Upper lobe of left lung (tissue), 6 donors: ENCODE measurements around the gene PEA15. TPM values are rescaled to one million over a fixed set of nuclear protein-coding genes. Genes with fewer than 3 reads are reported as not detected.

ENCODE experiments used
- ATAC-seq, 2 donors: fragments of 200-7000 bp; cut with Tn5 transposase; one replicate each; pipeline ENCODE4 v1.9.1; 2022; ENCODE audit warnings: mild to moderate bottlenecking in 2 of 2, moderate library complexity in 2 of 2; ENCODE audit not compliant: low FRiP score in 2 of 2
- DNase-seq, 2 donors: peaks; one replicate each; pipeline ENCODE4 v3.0.0-alpha.2; 2019 to 2020
- H3K27ac ChIP-seq, 4 donors: fragments of 200-600 bp; sonication (generic); one replicate each; pipeline ENCODE4 v1.5.1; 2016 to 2019
- H3K27me3 ChIP-seq, 4 donors: fragments of 200-600 bp; sonication (generic); one replicate each; pipeline ENCODE4 v1.5.1; 2017 to 2019
- H3K36me3 ChIP-seq, 4 donors: fragments of 200-600 bp; sonication (generic); one replicate each; pipeline ENCODE4 v1.5.1; 2016 to 2019
- H3K4me1 ChIP-seq, 4 donors: fragments of 200-600 bp; sonication (generic); one replicate each; pipeline ENCODE4 v1.5.1; 2018 to 2019
- H3K4me3 ChIP-seq, 4 donors: fragments of 200-600 bp; sonication (generic); one replicate each; pipeline ENCODE4 v1.5.1; 2017 to 2019; ENCODE audit warnings: mild to moderate bottlenecking in 2 of 4, moderate library complexity in 1 of 4
- H3K9me3 ChIP-seq, 4 donors: fragments of 200-600 bp; sonication (generic); one replicate each; pipeline ENCODE4 v1.5.1; 2018 to 2019
- EP300 ChIP-seq, 4 donors: sonication (generic); formaldehyde crosslinking; IDR thresholded peaks; one replicate each; pipeline ENCODE4 v1.5.1; 2017; ENCODE audit warnings: antibody characterized with exemption in 4 of 4, control low read depth in 2 of 4
- POLR2A ChIP-seq, 4 donors: fragments of 450-650 bp; IDR thresholded peaks; one replicate each; pipeline ENCODE4 v1.5.1; 2016 to 2017; ENCODE audit warnings: antibody characterized with exemption in 4 of 4, mild to moderate bottlenecking in 2 of 4
- POLR2AphosphoS5 ChIP-seq, 2 donors: sonication (generic); formaldehyde crosslinking; IDR thresholded peaks; one replicate each; pipeline ENCODE4 v1.5.1; 2017; ENCODE audit warnings: antibody characterized with exemption in 2 of 2
- WGBS, 2 donors: methylation state at CpG; one replicate each; pipeline ENCODE4 v1.1.5; 2017 to 2018; 5-methylcytosine and 5-hydroxymethylcytosine counted together
- total RNA-seq, 6 donors: library from RNA; depleted of rRNA in 4 of 6; stranded (reverse); fragments of >200 nt in 4 of 6; gene quantifications; one replicate each; pipeline versions ENCODE4 v1.1.0 to v1.2.1, GENCODE V29; 2016 to 2021
- TF ChIP-seq, protein P1 (sequence below), 6 experiments: fragments of 450-650 bp in 4 of 6; fragments of 200-600 bp in 2 of 6; sonication (generic) in 2 of 6; IDR thresholded peaks; one replicate each; pipeline ENCODE4 v1.5.1; 2016 to 2019; ENCODE audit warnings: antibody characterized with exemption in 6 of 6
- donor health status: DM: no; HTN: no; CAD: no; lungs with moderate emphysema.
- donor health status: DM: no; HTN: yes; CAD: no; lungs with severe emphysema.

Gene PEA15
- total RNA-seq, 6 donors from 2014 or later: 30.4 to 174 (median 67.9) TPM

DNA sequence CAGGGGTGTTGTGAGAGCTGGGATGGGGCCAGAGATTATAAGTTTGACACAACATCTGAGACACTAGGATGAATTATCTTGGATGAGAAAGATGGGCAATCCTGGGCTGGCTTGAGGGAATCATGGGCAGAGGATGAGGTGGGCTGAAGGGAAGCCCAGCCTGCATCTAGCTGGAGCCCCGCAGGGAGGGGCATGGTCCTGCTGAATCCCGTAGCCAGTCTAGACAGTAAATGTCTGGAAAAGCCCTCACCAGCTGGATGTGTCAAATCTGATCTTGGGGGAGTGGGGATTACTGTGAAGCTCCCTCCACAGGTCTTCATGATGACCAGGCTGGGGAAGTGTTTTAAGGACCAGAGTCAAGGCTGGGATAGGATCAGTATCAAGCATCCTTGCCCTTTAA is 18.5 kb upstream of the PEA15 start:
- Histone ChIP-seq H3K36me3 (no peaks in the 10 kb centered on the region), H3K27me3 (no peaks in the 10 kb centered on the region), H3K27ac (no peak overlapping the region), H3K9me3 (no peaks in the 10 kb centered on the region), H3K4me1 (peaks cover 0 to 3% (median 0%) of the 10 kb centered on the region in 4 donors), H3K4me3 (no peak overlapping the region)
- TF ChIP-seq EP300 (IDR thresholded peaks at IDR 0.05) (no peak), POLR2A (IDR thresholded peaks at IDR 0.05) (no peak), POLR2AphosphoS5 (IDR thresholded peaks at IDR 0.05) (no peak)
- TF ChIP-seq, protein P1, sequence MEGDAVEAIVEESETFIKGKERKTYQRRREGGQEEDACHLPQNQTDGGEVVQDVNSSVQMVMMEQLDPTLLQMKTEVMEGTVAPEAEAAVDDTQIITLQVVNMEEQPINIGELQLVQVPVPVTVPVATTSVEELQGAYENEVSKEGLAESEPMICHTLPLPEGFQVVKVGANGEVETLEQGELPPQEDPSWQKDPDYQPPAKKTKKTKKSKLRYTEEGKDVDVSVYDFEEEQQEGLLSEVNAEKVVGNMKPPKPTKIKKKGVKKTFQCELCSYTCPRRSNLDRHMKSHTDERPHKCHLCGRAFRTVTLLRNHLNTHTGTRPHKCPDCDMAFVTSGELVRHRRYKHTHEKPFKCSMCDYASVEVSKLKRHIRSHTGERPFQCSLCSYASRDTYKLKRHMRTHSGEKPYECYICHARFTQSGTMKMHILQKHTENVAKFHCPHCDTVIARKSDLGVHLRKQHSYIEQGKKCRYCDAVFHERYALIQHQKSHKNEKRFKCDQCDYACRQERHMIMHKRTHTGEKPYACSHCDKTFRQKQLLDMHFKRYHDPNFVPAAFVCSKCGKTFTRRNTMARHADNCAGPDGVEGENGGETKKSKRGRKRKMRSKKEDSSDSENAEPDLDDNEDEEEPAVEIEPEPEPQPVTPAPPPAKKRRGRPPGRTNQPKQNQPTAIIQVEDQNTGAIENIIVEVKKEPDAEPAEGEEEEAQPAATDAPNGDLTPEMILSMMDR (IDR thresholded peaks at IDR 0.05): no peak
- WGBS, 2 donors: 60 to 81% methylated on average over 2 of the region's 2 CpGs
- ATAC-seq: no peak
- no peak for DNase-seq

- WGBS, 2 donors: 80 to 83% methylated on average over 7 of the region's 7 CpGs
- TF ChIP-seq, protein P1 (IDR thresholded peaks at IDR 0.05): no peak
- TF ChIP-seq POLR2AphosphoS5 (IDR thresholded peaks at IDR 0.05) (no peak), EP300 (IDR thresholded peaks at IDR 0.05) (no peak), POLR2A (IDR thresholded peaks at IDR 0.05) (no peak)
- ATAC-seq (no peak), DNase-seq (no peak)
- no peaks in the 10 kb centered on the region for H3K36me3 ChIP-seq
- no peak overlapping the region for H3K27ac ChIP-seq
- peaks cover 0 to 3% (median 0%) of the 10 kb centered on the region in 4 donors for H3K4me1 ChIP-seq
- no peaks in the 10 kb centered on the region for H3K27me3 ChIP-seq
- H3K4me3 ChIP-seq: no peak overlapping the region
- no peaks in the 10 kb centered on the region for H3K9me3 ChIP-seq
These were observed 17.8 kb upstream of the PEA15 start for GRCh38 chr1:160187407-160187806.

- Histone ChIP-seq H3K36me3 (no peaks in the 10 kb centered on the region), H3K9me3 (no peaks in the 10 kb centered on the region), H3K27me3 (no peaks in the 10 kb centered on the region), H3K4me3 (no peak overlapping the region), H3K4me1 (peaks cover 5 to 8% (median 6%) of the 10 kb centered on the region in 4 donors), H3K27ac (no peak overlapping the region)
- DNase-seq: no peak
- no peak for ATAC-seq
- no peak for TF ChIP-seq POLR2AphosphoS5 (IDR thresholded peaks at IDR 0.05)
- no peak for TF ChIP-seq POLR2A (IDR thresholded peaks at IDR 0.05)
- TF ChIP-seq EP300 (IDR thresholded peaks at IDR 0.05): no peak
- TF ChIP-seq, protein P1 (IDR thresholded peaks at IDR 0.05): no peak
- WGBS, 2 donors: 90% methylated on average over 7 of the region's 7 CpGs
These were observed 16.8 kb upstream of the PEA15 start for GRCh38 chr1:160188341-160188740.

- ATAC-seq (no peak), DNase-seq (no peak)
- Histone ChIP-seq H3K9me3 (no peaks in the 10 kb centered on the region), H3K4me3 (no peak within 1 kb of the TSS), H3K36me3 (no peaks in the 10 kb centered on the region), H3K27ac (no peak within 1 kb of the TSS), H3K4me1 (peaks cover 8 to 10% (median 10%) of the 10 kb centered on the region in 4 donors), H3K27me3 (no peaks in the 10 kb centered on the region)
- WGBS, 2 donors: 67 to 73% methylated on average over 14 to 15 of the region's 15 CpGs
- TF ChIP-seq, protein P1 (IDR thresholded peaks at IDR 0.05): no peak
- no peak for TF ChIP-seq POLR2A (IDR thresholded peaks at IDR 0.05)
- TF ChIP-seq EP300 (IDR thresholded peaks at IDR 0.05): no peak
- no peak for TF ChIP-seq POLR2AphosphoS5 (IDR thresholded peaks at IDR 0.05)
These were observed 15.2 kb upstream of the PEA15 start, which contains the start of gene CASQ1 for GRCh38 chr1:160189649-160190625. Gene CASQ1, plus strand, starts transcription at chr1:160190575. Its CDS starts 177 bp downstream, at chr1:160190752.
